ENCODE measurements around the gene PAX1. TPM values are rescaled to one million over a fixed set of nuclear protein-coding genes. Genes with fewer than 3 reads are reported as not detected.

Gene PAX1
- polyA plus RNA-seq, 3 donors = not detected

GRCh38 chr20:21706261-21707195, 1.1 kb downstream of the PAX1 start:
- DNase-seq = no peak

GRCh38 chr20:21707267-21707666, 1.8 kb downstream of the PAX1 start:
- H3K9me3 Mint-ChIP-seq = peaks cover 0 to 20% (median 8%) of the 10 kb centered on the region in 7 donors
- H3K9ac ChIP-seq (ENCODE audit: insufficient read depth, low read length, poor library complexity, severe bottlenecking) = no peak overlapping the region
- no peak overlapping the region for H3K4me2 ChIP-seq (replicated peaks; ENCODE audit: extremely low read depth, low read length, poor library complexity, severe bottlenecking)
- no peaks in the 10 kb centered on the region for H3K36me3 ChIP-seq (replicated peaks in 1 of 2; ENCODE audit: control insufficient read depth in 1 of 2, insufficient read depth in 2 of 2, low read length in 2 of 2)
- 0% methylated on average over 1 of the region's 7 CpGs for WGBS (ENCODE audit: insufficient coverage)
- no peak for DNase-seq
- H2AFZ ChIP-seq (ENCODE audit: insufficient read depth, low read depth, low read length, poor library complexity, severe bottlenecking) = no peak overlapping the region
- H3K27ac Mint-ChIP-seq = no peak overlapping the region
- peaks cover 91 to 94% (median 93%) of the 10 kb centered on the region in 3 donors for H3K27me3 Mint-ChIP-seq (ENCODE audit: low read depth in 3 of 3)
- H3K36me3 Mint-ChIP-seq = peaks cover 2 to 3% of the 10 kb centered on the region in 2 donors
- H3K9me3 ChIP-seq (replicated peaks in 1 of 2; ENCODE audit: control insufficient read depth in 1 of 2, insufficient read depth in 1 of 2, low read length in 2 of 2) = peaks cover 0 to 52% of the 10 kb centered on the region in 2 donors
- no peaks in the 10 kb centered on the region for H3K4me1 ChIP-seq (ENCODE audit: control insufficient read depth in 1 of 2, insufficient read depth in 2 of 2, low read length in 2 of 2)
- TF ChIP-seq, protein P1, sequence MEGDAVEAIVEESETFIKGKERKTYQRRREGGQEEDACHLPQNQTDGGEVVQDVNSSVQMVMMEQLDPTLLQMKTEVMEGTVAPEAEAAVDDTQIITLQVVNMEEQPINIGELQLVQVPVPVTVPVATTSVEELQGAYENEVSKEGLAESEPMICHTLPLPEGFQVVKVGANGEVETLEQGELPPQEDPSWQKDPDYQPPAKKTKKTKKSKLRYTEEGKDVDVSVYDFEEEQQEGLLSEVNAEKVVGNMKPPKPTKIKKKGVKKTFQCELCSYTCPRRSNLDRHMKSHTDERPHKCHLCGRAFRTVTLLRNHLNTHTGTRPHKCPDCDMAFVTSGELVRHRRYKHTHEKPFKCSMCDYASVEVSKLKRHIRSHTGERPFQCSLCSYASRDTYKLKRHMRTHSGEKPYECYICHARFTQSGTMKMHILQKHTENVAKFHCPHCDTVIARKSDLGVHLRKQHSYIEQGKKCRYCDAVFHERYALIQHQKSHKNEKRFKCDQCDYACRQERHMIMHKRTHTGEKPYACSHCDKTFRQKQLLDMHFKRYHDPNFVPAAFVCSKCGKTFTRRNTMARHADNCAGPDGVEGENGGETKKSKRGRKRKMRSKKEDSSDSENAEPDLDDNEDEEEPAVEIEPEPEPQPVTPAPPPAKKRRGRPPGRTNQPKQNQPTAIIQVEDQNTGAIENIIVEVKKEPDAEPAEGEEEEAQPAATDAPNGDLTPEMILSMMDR (IDR thresholded peaks at IDR 0.05) = no peak
- H3K27ac ChIP-seq (ENCODE audit: low read depth in 1 of 2, low read length in 2 of 2) = no peak overlapping the region
- H3K79me2 ChIP-seq (ENCODE audit: insufficient read depth, low read length) = no peaks in the 10 kb centered on the region
- H3K4me1 Mint-ChIP-seq = peaks cover 7% of the 10 kb centered on the region
- intact Hi-C loops (cut with micrococcal nuclease) = no loop called here
- peak overlapping the region in 1 of 2 donors; percentile 83 for H3K4me3 Mint-ChIP-seq
- H4K20me1 ChIP-seq (ENCODE audit: insufficient read depth, low read length) = no peaks in the 10 kb centered on the region
- H3K27me3 ChIP-seq (ENCODE audit: control insufficient read depth in 2 of 2, insufficient read depth in 2 of 2, low read length in 2 of 2) = peaks cover 56 to 93% of the 10 kb centered on the region in 2 donors
- no peak overlapping the region for H3K4me3 ChIP-seq (replicated peaks in 1 of 3; ENCODE audit: low read depth in 2 of 3, low read length in 3 of 3)

More at GRCh38 chr20:21706261-21707195, 1.1 kb downstream of the PAX1 start:
- H3K4me2 ChIP-seq (replicated peaks; ENCODE audit: extremely low read depth, low read length, poor library complexity, severe bottlenecking) = no peak overlapping the region
- H3K4me3 Mint-ChIP-seq = peak overlapping the region in 1 of 2 donors; percentile 83
- TF ChIP-seq, protein P1 (IDR thresholded peaks at IDR 0.05) = no peak
- WGBS (ENCODE audit: insufficient coverage) = 5% methylated on average over 73 of the region's 76 CpGs
- H3K36me3 Mint-ChIP-seq = peaks cover 2 to 3% of the 10 kb centered on the region in 2 donors
- peaks cover 0 to 57% of the 10 kb centered on the region in 2 donors for H3K9me3 ChIP-seq (replicated peaks in 1 of 2; ENCODE audit: control insufficient read depth in 1 of 2, insufficient read depth in 1 of 2, low read length in 2 of 2)
- H3K9ac ChIP-seq (ENCODE audit: insufficient read depth, low read length, poor library complexity, severe bottlenecking) = no peak overlapping the region
- H3K27me3 ChIP-seq (ENCODE audit: control insufficient read depth in 2 of 2, insufficient read depth in 2 of 2, low read length in 2 of 2) = peaks cover 57 to 93% of the 10 kb centered on the region in 2 donors
- H4K20me1 ChIP-seq (ENCODE audit: insufficient read depth, low read length) = no peaks in the 10 kb centered on the region
- intact Hi-C loops (cut with micrococcal nuclease) = no loop called here
- peaks cover 0 to 19% (median 7%) of the 10 kb centered on the region in 7 donors for H3K9me3 Mint-ChIP-seq
- no peaks in the 10 kb centered on the region for H3K36me3 ChIP-seq (replicated peaks in 1 of 2; ENCODE audit: control insufficient read depth in 1 of 2, insufficient read depth in 2 of 2, low read length in 2 of 2)
- no peak overlapping the region for H3K27ac ChIP-seq (ENCODE audit: low read depth in 1 of 2, low read length in 2 of 2)
- H3K27ac Mint-ChIP-seq = no peak overlapping the region
- no peaks in the 10 kb centered on the region for H3K79me2 ChIP-seq (ENCODE audit: insufficient read depth, low read length)
- H2AFZ ChIP-seq (ENCODE audit: insufficient read depth, low read depth, low read length, poor library complexity, severe bottlenecking) = no peak overlapping the region
- peaks cover 92 to 96% (median 96%) of the 10 kb centered on the region in 3 donors for H3K27me3 Mint-ChIP-seq (ENCODE audit: low read depth in 3 of 3)
- peaks cover 7% of the 10 kb centered on the region for H3K4me1 Mint-ChIP-seq
- no peaks in the 10 kb centered on the region for H3K4me1 ChIP-seq (ENCODE audit: control insufficient read depth in 1 of 2, insufficient read depth in 2 of 2, low read length in 2 of 2)
- no peak overlapping the region for H3K4me3 ChIP-seq (replicated peaks in 1 of 3; ENCODE audit: low read depth in 2 of 3, low read length in 3 of 3)
